ENCODE measurements around the gene ZNRF2. TPM values are rescaled to one million over a fixed set of nuclear protein-coding genes. Genes with fewer than 3 reads are reported as not detected.

ZNRF2 gene
- total RNA-seq, 6 experiments from 2014 or later = 17.1 to 24.0 (median 18.7) TPM

DNA sequence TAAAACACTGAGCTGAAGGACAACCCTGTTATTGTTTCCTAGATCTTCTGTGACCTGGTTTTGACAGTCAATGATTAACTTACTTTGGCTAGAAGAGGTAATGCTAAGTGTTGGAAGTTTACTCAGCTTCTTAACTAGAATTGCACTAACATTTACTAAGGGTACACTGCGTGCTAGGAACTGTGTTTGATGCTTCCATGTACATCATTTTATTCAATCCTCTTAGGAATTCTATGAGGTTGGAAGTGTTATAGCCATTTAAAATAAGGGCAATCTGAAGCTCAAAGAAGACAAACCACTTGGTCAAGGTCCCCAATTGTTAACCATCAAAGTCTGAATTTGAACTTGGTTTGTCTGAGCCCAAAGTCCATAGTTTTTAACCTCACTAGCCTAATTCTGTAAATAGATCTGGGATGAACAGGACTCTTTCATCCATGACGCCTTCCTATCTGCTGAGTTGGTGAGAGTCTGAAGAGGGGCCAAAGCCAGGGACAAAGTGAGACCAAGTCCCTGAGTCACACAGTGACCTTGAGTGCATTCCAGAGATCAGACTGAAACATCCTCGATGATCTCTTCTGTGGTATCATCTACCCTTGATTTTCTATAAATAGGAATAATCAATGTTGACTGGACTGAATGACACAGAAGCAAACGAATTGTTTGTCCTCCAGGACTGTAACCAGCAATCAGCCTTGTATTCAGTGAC, 29.2 kb upstream of the ZNRF2 start:
- Histone ChIP-seq H3K36me3 (no peaks in the 10 kb centered on the region), H3K4me3 (no peak overlapping the region), H3K27me3 (no peaks in the 10 kb centered on the region), H3K4me1 (peaks cover 0 to 43% (median 14%) of the 10 kb centered on the region in 4 donors), H3K27ac (peak overlapping the region; percentile 25 to 92 (median 72)), H3K9me3 (no peaks in the 10 kb centered on the region)
- intact Hi-C loops (cut with DNase I) = no loop called here
- TF ChIP-seq, protein P1, sequence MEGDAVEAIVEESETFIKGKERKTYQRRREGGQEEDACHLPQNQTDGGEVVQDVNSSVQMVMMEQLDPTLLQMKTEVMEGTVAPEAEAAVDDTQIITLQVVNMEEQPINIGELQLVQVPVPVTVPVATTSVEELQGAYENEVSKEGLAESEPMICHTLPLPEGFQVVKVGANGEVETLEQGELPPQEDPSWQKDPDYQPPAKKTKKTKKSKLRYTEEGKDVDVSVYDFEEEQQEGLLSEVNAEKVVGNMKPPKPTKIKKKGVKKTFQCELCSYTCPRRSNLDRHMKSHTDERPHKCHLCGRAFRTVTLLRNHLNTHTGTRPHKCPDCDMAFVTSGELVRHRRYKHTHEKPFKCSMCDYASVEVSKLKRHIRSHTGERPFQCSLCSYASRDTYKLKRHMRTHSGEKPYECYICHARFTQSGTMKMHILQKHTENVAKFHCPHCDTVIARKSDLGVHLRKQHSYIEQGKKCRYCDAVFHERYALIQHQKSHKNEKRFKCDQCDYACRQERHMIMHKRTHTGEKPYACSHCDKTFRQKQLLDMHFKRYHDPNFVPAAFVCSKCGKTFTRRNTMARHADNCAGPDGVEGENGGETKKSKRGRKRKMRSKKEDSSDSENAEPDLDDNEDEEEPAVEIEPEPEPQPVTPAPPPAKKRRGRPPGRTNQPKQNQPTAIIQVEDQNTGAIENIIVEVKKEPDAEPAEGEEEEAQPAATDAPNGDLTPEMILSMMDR (IDR thresholded peaks at IDR 0.05) = no peak
- TF ChIP-seq POLR2A (IDR thresholded peaks at IDR 0.05) = no peak
- DNase-seq (peak in 1 of 3 donors; percentile 59), ATAC-seq (peak; percentile 80 to 87 (median 83))
- 14% methylated on average over 4 of the region's 4 CpGs for WGBS (ENCODE audit: insufficient coverage, low coverage, low lambda C conversion rate, missing lambda C conversion rate)

DNA sequence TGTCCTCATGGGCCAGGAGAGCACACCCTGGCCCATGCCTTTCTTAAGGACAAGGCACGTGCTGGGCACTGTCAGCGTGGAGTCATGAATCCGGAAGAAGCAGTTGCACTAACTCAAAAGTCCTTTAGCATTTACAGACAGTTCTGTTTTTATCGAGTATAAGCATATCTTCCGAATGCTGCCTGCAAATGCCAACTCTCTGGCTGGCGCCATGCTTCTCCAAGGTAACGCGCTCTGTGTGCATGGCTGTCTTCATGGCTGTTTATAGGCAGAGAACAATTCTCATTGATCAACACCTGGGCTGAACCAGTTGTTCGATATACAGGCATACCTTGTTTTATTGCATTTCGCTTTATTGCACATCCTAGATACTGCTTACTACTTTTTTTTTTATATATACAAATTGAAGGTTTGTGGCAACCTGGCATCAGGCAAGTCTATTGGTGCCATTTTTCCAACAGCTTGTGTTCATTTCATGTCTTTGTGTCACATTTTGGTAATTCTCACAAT, 28.0 kb upstream of the ZNRF2 start:
- Histone ChIP-seq H3K36me3 (no peaks in the 10 kb centered on the region), H3K4me3 (no peak overlapping the region), H3K4me1 (peaks cover 0 to 43% (median 14%) of the 10 kb centered on the region in 4 donors), H3K27me3 (no peaks in the 10 kb centered on the region), H3K9me3 (no peaks in the 10 kb centered on the region), H3K27ac (peak overlapping the region in 2 of 3 donors; percentile 58 to 92)
- no peak for DNase-seq
- TF ChIP-seq, protein P1 (IDR thresholded peaks at IDR 0.05) = no peak
- TF ChIP-seq POLR2A (IDR thresholded peaks at IDR 0.05) = no peak
- no peak for ATAC-seq
- 81% methylated on average over 6 of the region's 10 CpGs for WGBS (ENCODE audit: insufficient coverage, low coverage, low lambda C conversion rate, missing lambda C conversion rate)
- intact Hi-C loops (cut with DNase I) = no loop called here

DNA sequence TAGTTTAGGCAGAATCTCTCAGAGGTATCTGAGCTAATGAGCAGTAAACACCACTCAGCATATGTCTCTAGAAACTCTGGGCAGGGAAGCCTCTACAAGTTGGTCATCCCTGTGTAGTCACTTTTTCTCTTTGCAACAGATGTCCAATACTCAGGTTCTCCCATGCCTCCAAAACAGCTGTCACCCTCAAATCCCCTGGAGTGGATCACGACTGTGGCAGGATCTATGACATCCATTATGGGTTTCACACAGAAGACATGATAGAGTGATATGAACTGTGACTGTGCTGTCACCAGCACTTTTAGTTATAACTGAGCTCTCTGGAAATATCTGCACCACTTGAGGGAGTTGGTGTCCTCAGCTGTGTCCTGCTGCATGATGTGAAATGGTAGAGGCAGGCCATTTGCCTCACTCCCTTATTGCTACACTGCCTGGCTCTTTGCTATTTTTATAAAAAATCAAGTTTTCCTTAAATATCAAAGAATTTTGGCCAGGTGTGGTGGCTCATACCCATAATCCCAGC, 24.1 kb upstream of the ZNRF2 start:
- WGBS (ENCODE audit: insufficient coverage, low coverage, low lambda C conversion rate, missing lambda C conversion rate) = no CpG with 5 or more reads among the region's 1 CpG
- Histone ChIP-seq H3K4me1 (peaks cover 0 to 27% (median 12%) of the 10 kb centered on the region in 4 donors), H3K36me3 (no peaks in the 10 kb centered on the region), H3K27ac (no peak overlapping the region), H3K27me3 (no peaks in the 10 kb centered on the region), H3K9me3 (no peaks in the 10 kb centered on the region), H3K4me3 (no peak overlapping the region)
- no peak for ATAC-seq
- intact Hi-C loops (cut with DNase I) = no loop called here
- DNase-seq = no peak
- TF ChIP-seq POLR2A (IDR thresholded peaks at IDR 0.05) = no peak
- TF ChIP-seq, protein P1 (IDR thresholded peaks at IDR 0.05) = no peak

DNA sequence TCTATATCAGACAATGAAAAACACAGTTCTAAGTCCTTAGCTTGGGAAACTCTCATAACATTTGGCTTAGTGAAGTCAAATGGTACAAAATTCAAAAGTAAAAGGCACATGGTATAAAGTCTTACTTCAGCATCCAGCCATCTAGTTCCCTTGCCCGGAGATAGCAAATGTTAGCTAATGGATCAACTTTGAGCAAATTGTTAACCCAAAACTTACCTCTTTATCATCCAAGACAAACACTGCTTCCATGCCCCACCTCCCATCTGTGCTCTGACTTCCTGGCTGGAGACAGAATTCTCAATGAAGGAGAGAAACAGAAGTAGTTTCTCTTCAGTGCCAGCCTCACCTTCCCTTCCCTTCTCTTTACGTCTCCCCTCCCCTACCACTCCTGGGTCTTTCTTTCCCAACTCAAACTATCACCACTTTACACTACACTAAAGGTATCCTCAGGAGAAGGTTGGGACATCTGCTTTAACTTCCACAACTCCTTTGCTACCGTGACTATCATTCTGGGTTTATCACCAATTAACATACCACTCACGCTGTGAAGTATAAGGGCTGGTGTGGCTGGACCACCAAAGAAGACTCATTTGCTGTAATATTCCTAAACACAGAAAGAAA, 21.2 kb upstream of the ZNRF2 start:
- Histone ChIP-seq H3K4me3 (peak overlapping the region in 2 of 3 donors; percentile 25 to 30), H3K27me3 (no peaks in the 10 kb centered on the region), H3K36me3 (no peaks in the 10 kb centered on the region), H3K4me1 (peaks cover 0 to 14% (median 5%) of the 10 kb centered on the region in 4 donors), H3K27ac (peak overlapping the region in 2 of 3 donors; percentile 5 to 64), H3K9me3 (no peaks in the 10 kb centered on the region)
- TF ChIP-seq, protein P1 (IDR thresholded peaks at IDR 0.05) = no peak
- no peak for TF ChIP-seq POLR2A (IDR thresholded peaks at IDR 0.05)
- DNase-seq (no peak), ATAC-seq (peak; percentile 90 to 98 (median 95))
- 39% methylated on average over 4 of the region's 4 CpGs for WGBS (ENCODE audit: insufficient coverage, low coverage, low lambda C conversion rate, missing lambda C conversion rate)
- intact Hi-C loops (cut with DNase I) = no loop called here
